Measurements from ENCODE around the gene KRTAP10-8.
"Not testable (repeated sequence)": the region's sequence is repeated elsewhere in the genome, so short reads cannot be mapped to it uniquely, and the experiment has no call there.

KRTAP10-8 gene

DNA sequence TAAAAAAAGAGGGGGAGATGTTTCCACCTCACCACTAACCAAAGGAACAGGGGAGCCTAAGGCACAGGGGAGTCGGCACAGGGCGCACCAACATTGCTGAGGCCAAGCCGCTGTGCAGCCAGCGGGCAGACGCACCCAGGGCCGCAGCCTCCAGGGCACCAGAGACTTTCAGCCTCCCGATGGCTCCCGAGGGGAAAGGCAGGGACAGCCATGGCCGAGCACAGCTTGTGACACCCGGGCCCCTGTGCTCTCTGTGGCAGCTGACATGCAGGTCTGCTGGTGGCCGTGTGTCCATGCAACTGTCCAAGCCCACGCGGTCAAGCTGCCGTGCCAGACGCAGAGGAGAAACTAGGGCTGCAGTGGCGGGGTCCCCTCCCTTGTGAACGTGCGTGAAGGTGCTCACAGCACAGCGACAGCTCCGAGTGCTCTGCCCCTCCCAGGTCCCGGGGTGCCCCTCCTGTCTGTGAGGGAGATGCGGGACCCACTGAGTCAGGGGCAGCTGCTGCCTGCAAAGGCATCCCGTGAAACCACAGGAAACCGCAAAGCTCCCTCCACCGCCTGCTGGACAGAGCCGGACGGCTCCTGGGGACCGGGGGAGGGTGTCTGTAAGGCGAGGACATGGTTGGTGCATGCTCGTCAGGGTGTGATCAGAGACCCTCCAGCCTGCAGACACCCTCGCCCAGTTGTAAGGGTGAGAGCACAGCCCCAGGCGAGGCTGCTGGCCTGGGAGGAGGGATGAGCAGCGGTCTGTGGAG lies 36.9 kb downstream of the KRTAP10-8 start:
- DNase-seq: no peak

- DNase-seq: no peak
Observed at GRCh38 chr21:44649521-44650100, 37.7 kb downstream of the KRTAP10-8 start.

DNA sequence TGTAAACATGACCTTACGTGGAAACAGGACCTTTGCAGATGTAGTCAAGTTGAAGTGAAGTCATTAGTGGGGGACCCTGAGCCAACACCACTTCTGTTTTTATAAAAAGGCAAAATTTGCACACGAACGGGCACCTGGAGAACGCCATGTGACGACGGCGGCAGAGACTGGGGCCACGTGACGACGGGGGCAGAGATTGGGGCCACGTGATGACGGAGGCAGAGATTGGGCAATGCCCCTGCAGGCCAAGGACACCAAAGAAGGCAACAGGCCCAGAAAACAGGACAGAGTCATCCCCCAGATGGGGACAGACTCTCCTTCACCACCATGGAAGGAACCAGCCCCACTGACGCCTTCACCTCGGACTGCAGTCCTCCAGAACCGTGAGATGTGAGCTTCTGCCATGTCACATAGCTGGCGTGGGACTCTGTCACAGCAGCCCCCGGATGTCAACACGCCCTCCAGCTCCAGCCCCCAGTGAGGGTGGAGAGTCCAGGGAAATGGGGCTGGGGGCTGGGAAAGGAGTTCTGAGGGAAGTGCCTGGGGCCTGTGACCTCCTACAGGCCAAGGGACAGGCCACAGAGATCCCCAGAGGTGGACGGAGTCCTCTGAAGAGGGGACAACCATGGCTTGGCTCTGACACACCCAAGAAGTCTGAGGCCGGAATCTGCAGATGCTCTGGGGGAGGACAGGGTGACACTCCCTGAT lies 38.5 kb downstream of the KRTAP10-8 start:
- no peak for DNase-seq

GRCh38 chr21:44650973-44651675 lies 39.2 kb downstream of the KRTAP10-8 start:
- DNase-seq: no peak

DNA sequence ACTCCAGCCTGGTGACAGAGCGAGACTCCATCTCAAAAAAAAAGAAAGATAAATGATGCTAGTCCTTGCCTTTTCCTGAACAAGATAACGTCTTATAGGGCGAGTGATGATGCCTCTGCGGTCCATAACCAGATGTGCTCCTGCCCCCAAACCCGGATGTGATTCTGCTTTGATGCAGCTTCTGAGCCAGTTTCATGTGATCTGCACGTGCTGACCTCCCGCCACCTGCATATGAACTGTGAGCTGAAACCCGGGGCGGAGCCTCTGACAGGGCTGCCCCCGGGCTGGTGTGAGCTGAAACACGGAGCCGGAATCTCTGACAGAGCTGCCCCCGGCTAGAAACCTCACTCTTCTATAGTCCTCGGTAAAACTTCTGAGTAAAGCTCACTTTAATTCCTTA lies 41.2 kb downstream of the KRTAP10-8 start:
- no peak for DNase-seq

GRCh38 chr21:44653656-44654575 lies 42.0 kb downstream of the KRTAP10-8 start:
- DNase-seq: no peak

GRCh38 chr21:44654576-44655175 lies 42.8 kb downstream of the KRTAP10-8 start, which contains the start of gene KRTAP12-4:
KRTAP12-4 (minus strand) TSS chr21:44654659; CDS start chr21:44654614, 45 bp downstream.
- no peak for DNase-seq

DNA sequence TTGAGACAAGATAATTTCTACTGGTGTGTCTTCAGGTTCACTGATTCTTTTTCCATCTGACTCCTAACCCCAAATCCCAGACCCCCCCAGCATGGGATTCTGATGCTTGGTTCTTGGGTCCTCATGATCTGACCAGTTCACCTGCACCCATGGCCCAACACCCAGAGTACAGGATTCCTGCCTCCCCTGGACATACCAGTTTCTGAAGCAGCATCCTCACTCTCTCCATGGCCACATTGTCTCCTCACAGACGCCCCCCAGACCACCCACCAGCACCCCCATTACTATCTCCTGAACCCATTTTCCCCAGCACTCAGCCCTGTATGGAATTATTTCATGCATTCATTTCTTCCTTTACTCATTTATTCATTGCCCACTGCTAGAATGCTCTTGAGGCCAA lies 45.0 kb downstream of the KRTAP10-8 start:
- no peak for DNase-seq

DNA sequence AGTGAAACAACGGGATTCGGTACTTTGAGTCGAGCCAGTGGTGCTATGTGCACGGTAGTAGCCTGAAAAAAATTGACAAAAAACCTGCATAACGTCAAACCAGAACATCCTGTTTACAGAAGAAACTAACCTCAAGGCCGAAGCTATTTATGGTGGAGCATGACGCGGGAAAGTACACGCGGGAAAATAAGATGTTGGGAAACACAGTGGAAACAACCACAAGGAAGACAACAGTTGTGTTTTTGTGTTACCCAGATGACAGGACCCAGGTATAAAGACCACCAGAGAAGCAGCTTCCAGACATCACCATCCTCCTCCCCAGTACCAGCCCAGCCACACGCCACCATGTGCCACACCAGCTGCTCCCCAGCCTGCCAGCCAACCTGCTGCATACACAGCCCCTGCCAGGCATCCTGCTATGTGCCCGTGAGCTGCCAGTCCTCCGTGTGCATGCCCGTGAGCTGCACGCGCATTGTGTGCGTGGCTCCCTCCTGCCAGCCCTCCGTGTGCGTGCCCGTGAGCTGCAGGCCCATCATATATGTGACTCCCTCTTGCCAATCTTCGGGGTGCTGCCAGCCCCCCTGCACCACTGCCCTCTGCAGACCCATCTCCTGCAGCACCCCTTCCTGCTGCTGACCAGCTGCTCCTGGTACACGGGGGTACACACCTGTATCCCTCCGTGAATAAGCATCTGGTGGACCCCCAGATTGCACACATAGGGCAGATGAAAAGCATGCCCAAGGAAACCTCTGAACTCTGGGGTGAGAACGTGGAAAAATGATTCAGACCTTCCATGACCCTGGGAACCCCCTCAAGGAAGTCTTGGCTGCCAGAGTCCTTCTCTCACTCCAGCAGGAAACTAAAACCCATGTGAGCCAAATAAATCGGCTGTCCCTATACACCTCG lies 46.0 kb downstream of the KRTAP10-8 start, which contains the start of gene KRTAP12-3:
Gene KRTAP12-3, plus strand, starts transcription at position 298 of the 906 bp plus-strand sequence. Its CDS starts 48 bp downstream, at position 346.
- no peak for DNase-seq

GRCh38 chr21:44658541-44658910 lies 46.6 kb downstream of the KRTAP10-8 start:
- no peak for DNase-seq

DNA sequence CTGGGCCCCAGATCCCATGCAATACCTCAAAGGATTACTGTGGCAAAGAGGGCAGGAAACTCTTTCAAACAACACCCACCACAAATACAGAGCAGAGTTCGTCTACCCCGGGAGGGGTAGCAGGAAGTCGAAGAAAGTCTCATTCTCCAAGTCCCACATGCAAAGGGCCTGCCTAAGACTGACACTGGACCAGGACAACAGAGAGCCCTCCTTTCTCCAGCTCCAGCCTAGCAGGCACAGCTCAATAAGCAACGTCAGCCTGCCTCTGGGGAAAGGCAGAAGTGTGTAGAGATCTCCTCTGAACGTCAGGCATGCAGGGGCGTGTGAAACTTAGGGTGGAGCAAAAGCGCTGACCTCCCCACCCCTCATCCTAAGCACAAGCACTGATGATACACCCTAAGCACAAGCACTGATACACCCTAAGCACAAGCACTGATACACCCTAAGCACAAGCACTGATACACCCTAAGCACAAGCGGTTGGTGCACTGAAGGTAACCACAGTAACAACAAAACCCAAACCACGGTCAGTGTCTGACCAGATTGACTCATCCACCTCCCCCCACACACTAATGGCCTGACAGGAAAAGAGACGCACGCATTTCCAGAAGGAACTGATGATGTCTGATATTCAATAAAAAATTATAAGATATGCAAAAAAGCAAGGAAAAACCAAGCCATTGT lies 47.2 kb downstream of the KRTAP10-8 start:
- DNase-seq: no peak

GRCh38 chr21:44661567-44661966 lies 49.7 kb downstream of the KRTAP10-8 start:
- DNase-seq: not testable (repeated sequence)
